Measurements from ENCODE around the gene KIF26B. TPM values are rescaled to one million over a fixed set of nuclear protein-coding genes. Genes with fewer than 3 reads are reported as not detected.

The KIF26B gene
- total and polyA plus RNA-seq, 10 of the 15 experiments (the other 5 are each of a cell fraction or from before 2014, with no cell fraction given), result 0.35 to 11.6 (median 2.2) TPM

GRCh38 chr1:245256528-245256927 is 101.7 kb downstream of the KIF26B start (continued):
- TF ChIP-seq, protein P1, sequence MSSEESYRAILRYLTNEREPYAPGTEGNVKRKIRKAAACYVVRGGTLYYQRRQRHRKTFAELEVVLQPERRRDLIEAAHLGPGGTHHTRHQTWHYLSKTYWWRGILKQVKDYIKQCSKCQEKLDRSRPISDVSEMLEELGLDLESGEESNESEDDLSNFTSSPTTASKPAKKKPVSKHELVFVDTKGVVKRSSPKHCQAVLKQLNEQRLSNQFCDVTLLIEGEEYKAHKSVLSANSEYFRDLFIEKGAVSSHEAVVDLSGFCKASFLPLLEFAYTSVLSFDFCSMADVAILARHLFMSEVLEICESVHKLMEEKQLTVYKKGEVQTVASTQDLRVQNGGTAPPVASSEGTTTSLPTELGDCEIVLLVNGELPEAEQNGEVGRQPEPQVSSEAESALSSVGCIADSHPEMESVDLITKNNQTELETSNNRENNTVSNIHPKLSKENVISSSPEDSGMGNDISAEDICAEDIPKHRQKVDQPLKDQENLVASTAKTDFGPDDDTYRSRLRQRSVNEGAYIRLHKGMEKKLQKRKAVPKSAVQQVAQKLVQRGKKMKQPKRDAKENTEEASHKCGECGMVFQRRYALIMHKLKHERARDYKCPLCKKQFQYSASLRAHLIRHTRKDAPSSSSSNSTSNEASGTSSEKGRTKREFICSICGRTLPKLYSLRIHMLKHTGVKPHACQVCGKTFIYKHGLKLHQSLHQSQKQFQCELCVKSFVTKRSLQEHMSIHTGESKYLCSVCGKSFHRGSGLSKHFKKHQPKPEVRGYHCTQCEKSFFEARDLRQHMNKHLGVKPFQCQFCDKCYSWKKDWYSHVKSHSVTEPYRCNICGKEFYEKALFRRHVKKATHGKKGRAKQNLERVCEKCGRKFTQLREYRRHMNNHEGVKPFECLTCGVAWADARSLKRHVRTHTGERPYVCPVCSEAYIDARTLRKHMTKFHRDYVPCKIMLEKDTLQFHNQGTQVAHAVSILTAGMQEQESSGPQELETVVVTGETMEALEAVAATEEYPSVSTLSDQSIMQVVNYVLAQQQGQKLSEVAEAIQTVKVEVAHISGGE (CRISPR knock-in tag; IDR thresholded peaks at IDR 0.05), result no peak
- TF ChIP-seq STAT1 (conservative IDR thresholded peaks at IDR 0.05) (no peak), CREM (IDR thresholded peaks at IDR 0.05; ENCODE audit: low read depth) (no peak), ATF3 (IDR thresholded peaks at IDR 0.05; ENCODE audit: borderline replicate concordance, extremely low read depth, low read depth, low read length) (no peak), TAF1 (IDR thresholded peaks at IDR 0.05; ENCODE audit: borderline replicate concordance, low read depth, low read length) (no peak), MEF2B (IDR thresholded peaks at IDR 0.05; ENCODE audit: partially characterized antibody, poor library complexity, severe bottlenecking) (no peak)

GRCh38 chr1:245258271-245258920 is 103.6 kb downstream of the KIF26B start:
- Histone ChIP-seq H3K4me1 (ENCODE audit: control insufficient read depth, insufficient read depth, low read length) (no peaks in the 10 kb centered on the region), H2AFZ (ENCODE audit: control insufficient read depth, low read depth, low read length) (no peak overlapping the region), H3K27ac (ENCODE audit: control insufficient read depth, insufficient read depth) (no peak overlapping the region), H3K4me2 (ENCODE audit: control insufficient read depth, insufficient read depth) (no peak overlapping the region), H3K9ac (ENCODE audit: control insufficient read depth, insufficient read depth, low read length) (no peak overlapping the region), H3K79me2 (ENCODE audit: control insufficient read depth, insufficient read depth, low read length) (no peaks in the 10 kb centered on the region), H3K27me3 (replicated peaks in 1 of 2; ENCODE audit: control insufficient read depth in 2 of 2, insufficient read depth in 2 of 2, low read length in 1 of 2) (peaks cover 0 to 5% of the 10 kb centered on the region in 2 experiments; a peak in 1 of 4 replicates), H3K9me3 (replicated peaks; ENCODE audit: control insufficient read depth, insufficient read depth, low read length) (no peaks in the 10 kb centered on the region), H4K20me1 (ENCODE audit: control insufficient read depth, insufficient read depth) (no peaks in the 10 kb centered on the region), H3K4me3 (no peak overlapping the region), H3K36me3 (ENCODE audit: control insufficient read depth in 2 of 2, insufficient read depth in 2 of 2, low read length in 1 of 2) (no peaks in the 10 kb centered on the region)
- in situ Hi-C loops (cut with MboI) (no loop called here), intact Hi-C loops (cut with micrococcal nuclease; ENCODE audit: unreplicated experiment) (no loop called here)
- RAD21 ChIA-PET (ENCODE audit: unreplicated experiment), result no interaction called here
- CTCF ChIA-PET, result no interaction called here
- 37% methylated on average over 12 of the region's 12 CpGs for WGBS (ENCODE audit: insufficient coverage, insufficient replicate concordance, low lambda C conversion rate, missing lambda C conversion rate)
- no peak for TF ChIP-seq MYB (IDR thresholded peaks at IDR 0.05; ENCODE audit: borderline replicate concordance, low read depth, low read length)
- TF ChIP-seq BACH1 (IDR thresholded peaks at IDR 0.05; ENCODE audit: borderline replicate concordance), result no peak
- TF ChIP-seq MEF2A (IDR thresholded peaks at IDR 0.05; ENCODE audit: insufficient read depth, low read depth, low read length), result no peak
- TF ChIP-seq IRF4 (IDR thresholded peaks at IDR 0.05; ENCODE audit: low read depth, low read length), result no peak
- no peak for TF ChIP-seq CREM (IDR thresholded peaks at IDR 0.05; ENCODE audit: low read depth)
- TF ChIP-seq ZNF207 (IDR thresholded peaks at IDR 0.05; ENCODE audit: borderline replicate concordance), result no peak
- TF ChIP-seq, protein P2, sequence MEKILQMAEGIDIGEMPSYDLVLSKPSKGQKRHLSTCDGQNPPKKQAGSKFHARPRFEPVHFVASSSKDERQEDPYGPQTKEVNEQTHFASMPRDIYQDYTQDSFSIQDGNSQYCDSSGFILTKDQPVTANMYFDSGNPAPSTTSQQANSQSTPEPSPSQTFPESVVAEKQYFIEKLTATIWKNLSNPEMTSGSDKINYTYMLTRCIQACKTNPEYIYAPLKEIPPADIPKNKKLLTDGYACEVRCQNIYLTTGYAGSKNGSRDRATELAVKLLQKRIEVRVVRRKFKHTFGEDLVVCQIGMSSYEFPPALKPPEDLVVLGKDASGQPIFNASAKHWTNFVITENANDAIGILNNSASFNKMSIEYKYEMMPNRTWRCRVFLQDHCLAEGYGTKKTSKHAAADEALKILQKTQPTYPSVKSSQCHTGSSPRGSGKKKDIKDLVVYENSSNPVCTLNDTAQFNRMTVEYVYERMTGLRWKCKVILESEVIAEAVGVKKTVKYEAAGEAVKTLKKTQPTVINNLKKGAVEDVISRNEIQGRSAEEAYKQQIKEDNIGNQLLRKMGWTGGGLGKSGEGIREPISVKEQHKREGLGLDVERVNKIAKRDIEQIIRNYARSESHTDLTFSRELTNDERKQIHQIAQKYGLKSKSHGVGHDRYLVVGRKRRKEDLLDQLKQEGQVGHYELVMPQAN (conservative IDR thresholded peaks at IDR 0.05), result no peak
- no peak for TF ChIP-seq RUNX3 (IDR thresholded peaks at IDR 0.05; ENCODE audit: low read length)
- no peak for TF ChIP-seq PBX3 (IDR thresholded peaks at IDR 0.05; ENCODE audit: insufficient replicate concordance, low read depth, low read length)
- no peak for TF ChIP-seq ZZZ3 (IDR thresholded peaks at IDR 0.05; ENCODE audit: control insufficient read depth, insufficient read length, low read depth)
- BruUV-seq (replicated peaks), result no TSS peak
- ATAC-seq (no peak), FAIRE-seq (no peak), DNase-seq (ENCODE audit: low read depth, low spot score) (no peak)
- SMC1A ChIA-PET (ENCODE audit: uncharacterized antibody, unreplicated experiment), result no interaction called here
- POLR2A ChIA-PET, result no interaction called here
